ENCODE measurements around the gene NUAK1. TPM values are rescaled to one million over a fixed set of nuclear protein-coding genes. Genes with fewer than 3 reads are reported as not detected.
A peak's percentile ranks its signal among the peaks of the same experiment; 100 is the strongest.

NUAK1 gene
- total RNA-seq, 1 experiment from 2014 or later, result 10.1 TPM

- Histone ChIP-seq H3K4ac (ENCODE audit: low read depth, low read length) (no peak overlapping the region), H4K20me1 (ENCODE audit: control insufficient read depth, insufficient read depth, insufficient read length) (no peaks in the 10 kb centered on the region), H3K79me1 (ENCODE audit: insufficient read depth, low read depth, low read length, poor library complexity, severe bottlenecking) (no peaks in the 10 kb centered on the region), H4K5ac (ENCODE audit: insufficient read length, low read depth, low read length) (no peak overlapping the region), H2BK20ac (ENCODE audit: low read depth, low read length, poor library complexity, severe bottlenecking) (no peak overlapping the region), H3K9me3 (ENCODE audit: control insufficient read depth, low read depth, low read length) (no peaks in the 10 kb centered on the region), H3K4me1 (ENCODE audit: insufficient read depth, low read length) (peaks cover 27% of the 10 kb centered on the region), H2AK5ac (ENCODE audit: insufficient read length, low read length) (no peak overlapping the region), H4K8ac (replicated peaks; ENCODE audit: insufficient read length, low read depth, low read length) (no peak overlapping the region), H2BK12ac (ENCODE audit: insufficient read length, low read depth, low read length) (no peak overlapping the region), H2BK120ac (ENCODE audit: low read depth, low read length, poor library complexity, severe bottlenecking) (no peak overlapping the region), H3K79me2 (ENCODE audit: insufficient read depth, low read length) (peaks cover 12% of the 10 kb centered on the region; the same call in 1 of the 2 replicates), H3K9ac (ENCODE audit: extremely low read depth, insufficient read length, low read length) (no peak overlapping the region), H3K27me3 (ENCODE audit: insufficient read depth, low read length) (no peaks in the 10 kb centered on the region), H3T11ph (ENCODE audit: low read length) (no peak overlapping the region), H3K14ac (ENCODE audit: insufficient read depth, low read length) (no peak overlapping the region), H2AFZ (ENCODE audit: low read length) (no peak overlapping the region), H3K56ac (ENCODE audit: insufficient read length, low read depth, low read length) (no peak overlapping the region), H3K27ac (ENCODE audit: insufficient read length, low read depth, low read length) (peak overlapping the region; percentile 12), H2BK15ac (ENCODE audit: low read depth, low read length) (no peak overlapping the region), H3K4me2 (ENCODE audit: insufficient read depth, insufficient read length, low read length) (no peak overlapping the region), H3K18ac (ENCODE audit: insufficient read length, low read depth, low read length) (no peak overlapping the region), H3K23me2 (ENCODE audit: insufficient read length, low read depth, low read length, poor library complexity, severe bottlenecking) (no peaks in the 10 kb centered on the region), H4K91ac (ENCODE audit: insufficient read length, low read depth, low read length) (no peak overlapping the region), H3K23ac (ENCODE audit: insufficient read length, low read depth, low read length) (no peak overlapping the region), H2BK5ac (ENCODE audit: insufficient read length, low read length) (no peak overlapping the region)
- DNase-seq, result no peak
- Mint-ChIP-seq H3K4me3 (peak overlapping the region in 1 of 2 experiments; percentile 47; a peak in 2 of 5 replicates), H3K36me3 (ENCODE audit: insufficient read depth in 1 of 3, low read depth in 3 of 3) (peaks cover 0 to 3% (median 3%) of the 10 kb centered on the region in 3 experiments; a peak in 3 of 7 replicates), H3K4me1 (peaks cover 72 to 78% of the 10 kb centered on the region in 2 experiments), H3K9me3 (no peaks in the 10 kb centered on the region), H3K27me3 (ENCODE audit: low read depth) (no peaks in the 10 kb centered on the region), H3K27ac (peak overlapping the region; percentile 88 to 97 (median 92))
- TF ChIP-seq CTCF (conservative IDR thresholded peaks at IDR 0.05), result no peak
- WGBS (ENCODE audit: extremely low coverage, insufficient read length, low lambda C conversion rate), result no CpG with 5 or more reads among the region's 4 CpGs
Observed at GRCh38 chr12:106109168-106109910, 29.4 kb downstream of the NUAK1 start.

All from H9 (cell line).